ENCODE results near the gene RPL7L1.
A peak's percentile ranks its signal among the peaks of the same experiment; 100 is the strongest.
"Not testable (repeated sequence)": the region's sequence is repeated elsewhere in the genome, so short reads cannot be mapped to it uniquely, and the experiment has no call there.

The RPL7L1 gene

GRCh38 chr6:42879372-42880239 lies at the start of gene RPL7L1:
RPL7L1 (plus strand) TSS chr6:42879616; CDS start chr6:42879911, 295 bp downstream.
- peak; percentile 65 to 66 for DNase-seq (ENCODE audit: low read depth in 2 of 2, low spot score in 1 of 2)

GRCh38 chr6:42831237-42831636 lies 48.2 kb upstream of the RPL7L1 start:
- DNase-seq (ENCODE audit: low read depth in 2 of 2, low spot score in 1 of 2): no peak

DNA sequence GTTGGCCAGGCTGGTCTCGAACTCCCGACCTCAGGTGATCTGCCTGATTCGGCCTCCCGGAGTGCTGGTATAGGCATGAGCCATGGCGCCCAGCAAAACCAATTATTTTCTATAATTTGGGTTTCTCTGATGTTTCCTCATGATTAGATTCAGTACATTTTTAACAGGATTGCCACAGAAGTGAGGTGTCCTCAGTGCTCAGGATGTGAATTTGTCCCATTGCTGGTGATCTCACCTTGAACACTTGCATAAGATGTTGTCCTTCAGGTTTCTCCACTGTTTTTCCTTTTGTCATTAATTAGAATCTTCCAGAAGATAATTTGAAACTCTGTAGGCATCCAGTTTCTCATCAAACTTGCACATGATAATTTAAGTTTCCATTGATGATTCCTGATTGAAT lies 45.4 kb upstream of the RPL7L1 start:
- no peak for DNase-seq (ENCODE audit: low read depth in 2 of 2, low spot score in 1 of 2)

DNA sequence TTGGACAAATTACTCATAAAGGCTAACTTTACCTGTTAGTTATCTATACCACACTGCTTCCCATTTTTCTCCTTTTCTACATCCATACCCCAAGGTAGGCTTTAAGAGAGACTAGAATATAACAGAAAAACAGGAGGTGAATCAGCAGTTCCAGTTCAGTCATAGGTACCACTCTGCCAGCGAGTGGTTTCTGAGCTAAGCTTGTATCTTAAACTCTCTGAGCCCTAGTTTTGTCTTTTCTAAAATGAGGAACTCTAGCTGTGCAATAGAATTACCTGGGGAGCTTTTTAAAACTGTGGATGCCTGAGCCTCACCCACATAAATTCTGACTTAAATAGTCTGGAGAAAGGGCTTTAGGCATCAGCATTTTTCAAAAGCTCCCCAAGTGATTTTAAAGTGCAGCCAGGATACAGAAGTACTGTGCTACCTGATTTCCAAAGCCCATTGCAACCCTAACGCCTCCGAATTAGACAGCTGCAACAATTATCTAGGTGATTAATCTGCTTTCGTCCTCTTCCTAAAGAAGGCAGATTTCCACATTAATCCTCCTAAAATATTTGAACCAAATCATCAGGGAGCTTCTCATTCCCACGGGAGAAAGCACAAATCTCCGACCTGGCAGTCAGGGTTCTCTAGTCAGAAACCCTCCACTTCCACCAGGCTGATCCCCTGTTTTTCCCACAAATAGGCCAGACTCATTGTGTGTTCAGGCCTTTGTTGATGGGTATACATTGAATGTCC lies 37.4 kb upstream of the RPL7L1 start:
- no peak for DNase-seq (ENCODE audit: low read depth in 2 of 2, low spot score in 1 of 2)

- no peak for DNase-seq (ENCODE audit: low read depth in 2 of 2, low spot score in 1 of 2)
Measured at GRCh38 chr6:42845327-42845694, 34.1 kb upstream of the RPL7L1 start.

GRCh38 chr6:42846505-42846904 lies 32.9 kb upstream of the RPL7L1 start:
- DNase-seq (ENCODE audit: low read depth in 2 of 2, low spot score in 1 of 2): no peak

GRCh38 chr6:42848700-42849099 lies 30.7 kb upstream of the RPL7L1 start:
- no peak for DNase-seq (ENCODE audit: low read depth in 2 of 2, low spot score in 1 of 2)

- DNase-seq (ENCODE audit: low read depth in 2 of 2, low spot score in 1 of 2): no peak
Measured at GRCh38 chr6:42851599-42851998, 27.8 kb upstream of the RPL7L1 start.

DNA sequence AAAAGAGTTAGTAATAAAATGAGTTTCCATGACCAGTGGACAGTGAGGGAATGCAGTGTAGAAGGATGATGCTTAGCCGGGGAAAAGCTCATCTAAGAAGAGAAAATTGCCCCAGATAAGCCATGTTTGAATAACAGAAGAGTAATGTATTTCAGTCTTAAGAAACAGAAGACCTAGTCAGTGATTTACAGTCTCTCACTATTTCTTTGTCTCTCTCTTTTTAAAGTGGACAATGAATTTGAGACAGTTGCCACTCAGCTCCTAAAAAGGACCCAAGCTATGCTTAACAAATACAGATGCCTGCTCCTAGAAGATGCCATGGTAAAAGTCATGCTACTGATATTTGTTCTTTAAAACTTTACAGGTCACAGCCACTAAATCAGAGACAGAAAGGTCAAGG lies 19.4 kb upstream of the RPL7L1 start:
- no peak for DNase-seq (ENCODE audit: low read depth in 2 of 2, low spot score in 1 of 2)

GRCh38 chr6:42860481-42860880 lies 18.9 kb upstream of the RPL7L1 start:
- DNase-seq (ENCODE audit: low read depth in 2 of 2, low spot score in 1 of 2): no peak

- DNase-seq (ENCODE audit: low read depth in 2 of 2, low spot score in 1 of 2): no peak
Measured at GRCh38 chr6:42864602-42865001, 14.8 kb upstream of the RPL7L1 start.

- no peak for DNase-seq (ENCODE audit: low read depth in 2 of 2, low spot score in 1 of 2)
Measured at GRCh38 chr6:42870145-42870936, 9.1 kb upstream of the RPL7L1 start.

- no peak for DNase-seq (ENCODE audit: low read depth in 2 of 2, low spot score in 1 of 2)
Measured at GRCh38 chr6:42871711-42872110, 7.7 kb upstream of the RPL7L1 start.

- DNase-seq (ENCODE audit: low read depth in 2 of 2, low spot score in 1 of 2): no peak
Measured at GRCh38 chr6:42873313-42873712, 6.1 kb upstream of the RPL7L1 start.

DNA sequence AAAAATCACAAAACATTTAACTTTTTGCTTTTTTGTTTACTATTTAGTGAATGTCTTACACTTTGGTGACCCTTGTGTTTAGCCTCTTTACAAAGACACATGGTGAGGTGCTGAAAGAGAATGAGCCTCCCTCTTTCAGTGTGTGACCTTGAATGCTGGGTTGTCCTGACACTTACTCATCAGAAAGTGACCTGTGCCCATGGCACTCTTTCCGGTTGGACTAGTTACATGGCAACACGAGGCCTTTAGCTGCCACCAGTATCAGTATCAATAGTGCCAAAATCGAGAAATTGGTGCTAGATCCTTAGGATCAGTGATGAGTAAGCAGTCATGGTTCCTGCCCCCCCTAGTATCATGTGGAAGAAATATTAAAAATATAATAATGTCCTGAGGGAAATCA lies 1.7 kb upstream of the RPL7L1 start:
- no peak for DNase-seq (ENCODE audit: low read depth in 2 of 2, low spot score in 1 of 2)

- not testable (repeated sequence) for DNase-seq (ENCODE audit: low read depth in 2 of 2, low spot score in 1 of 2)
Measured at GRCh38 chr6:42880240-42880817, 913 bp downstream of the RPL7L1 start.

DNA sequence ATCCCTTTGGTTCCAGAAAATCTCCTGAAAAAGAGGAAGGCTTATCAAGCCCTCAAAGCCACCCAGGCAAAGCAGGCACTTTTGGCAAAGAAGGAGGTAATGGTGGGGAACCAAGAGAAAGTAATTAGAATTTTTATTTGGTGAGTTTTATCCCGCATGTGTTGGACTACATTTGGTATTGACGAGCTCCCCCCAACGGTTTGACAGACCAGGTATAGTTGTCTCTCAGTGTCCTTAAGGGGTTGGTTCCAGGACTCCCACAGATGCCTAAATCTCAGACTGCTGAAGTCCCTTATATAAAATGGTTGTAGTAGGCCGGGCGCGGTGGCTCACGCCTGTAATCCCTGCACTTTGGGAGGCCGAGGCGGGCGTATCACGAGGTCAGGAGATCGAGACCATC lies 1.5 kb downstream of the RPL7L1 start:
- not testable (repeated sequence) for DNase-seq (ENCODE audit: low read depth in 2 of 2, low spot score in 1 of 2)

GRCh38 chr6:42885702-42886101 lies 6.3 kb downstream of the RPL7L1 start:
- no peak for DNase-seq (ENCODE audit: low read depth in 2 of 2, low spot score in 1 of 2)

DNA sequence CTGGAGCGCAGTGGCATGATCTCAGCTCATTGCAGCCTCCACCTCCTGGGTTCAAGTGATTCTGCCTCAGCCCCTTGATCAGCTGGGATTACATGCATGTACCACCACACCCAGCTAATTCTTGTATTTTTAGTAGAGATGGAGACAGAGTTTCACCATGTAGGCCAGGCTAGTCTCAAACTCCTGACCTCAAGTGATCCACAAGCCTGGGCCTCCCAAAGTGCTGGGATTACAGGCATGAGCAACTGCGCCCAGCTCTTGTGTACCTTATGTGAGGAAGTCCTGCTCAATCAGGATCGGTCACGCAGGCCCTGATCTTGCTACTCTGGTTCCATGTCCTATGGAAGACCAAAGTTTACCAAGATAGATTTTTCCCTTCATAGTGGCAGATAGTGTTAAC lies 8.8 kb downstream of the RPL7L1 start:
- DNase-seq (ENCODE audit: low read depth in 2 of 2, low spot score in 1 of 2): not testable (repeated sequence)

DNA sequence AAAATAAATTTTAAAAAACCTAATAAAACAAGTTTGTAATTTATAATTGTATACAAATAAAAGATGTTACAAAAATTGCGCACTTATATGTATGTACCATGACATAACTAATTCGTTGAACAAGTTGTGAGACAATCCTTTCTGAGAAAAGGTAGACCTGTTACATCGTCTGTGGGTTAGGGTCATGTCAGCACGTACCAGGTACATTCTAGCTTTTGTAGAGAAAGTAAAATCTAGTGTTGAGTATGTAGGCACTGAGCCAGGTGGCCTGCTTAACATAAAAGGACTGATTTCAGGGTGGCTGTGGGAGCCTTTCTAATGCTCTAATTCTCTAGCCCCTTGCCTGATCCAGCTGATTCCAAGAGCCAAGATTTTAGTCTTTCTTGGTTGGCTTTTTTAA lies 10.4 kb downstream of the RPL7L1 start:
- DNase-seq (ENCODE audit: low read depth in 2 of 2, low spot score in 1 of 2): no peak
